NB4 (cell line): ENCODE results near the gene FOXRED2.

Experiments
- CTCF ChIP-seq: IDR thresholded peaks from one replicate; pipeline ENCODE4 v1.5.1; 2012; ENCODE audit warnings: low read depth, low read length
- MAX ChIP-seq: IDR thresholded peaks from 2 replicates; pipeline ENCODE4 v1.6.1; 2011; ENCODE audit warnings: low read depth, low read length
- POLR2A ChIP-seq: IDR thresholded peaks from 2 replicates; pipeline ENCODE4 v1.6.1; 2011; ENCODE audit warnings: mild to moderate bottlenecking; ENCODE audit not compliant: insufficient read length; ENCODE audit errors: extremely low read depth

GRCh38 chr22:36478966-36479365 lies 27.9 kb downstream of the FOXRED2 start:
- no peak for TF ChIP-seq POLR2A
- no peak for TF ChIP-seq CTCF
- no peak for TF ChIP-seq MAX
